SK-N-SH (cell line): ENCODE measurements around the gene SRRT. TPM values are rescaled to one million over a fixed set of nuclear protein-coding genes. Genes with fewer than 3 reads are reported as not detected.

ENCODE experiments used
- CTCF ChIA-PET: fragments of 300-600, 350-600 bp; formaldehyde crosslinking; extraction: SDS; loops from one replicate; lab custom pipeline; 2021; lab: Yijun Ruan, JAX
- POLR2A ChIA-PET: fragments of 350-600 bp; sonication (Branson Sonifier 250); formaldehyde crosslinking; extraction: SDS; loops from one replicate; lab custom pipeline; 2020; ENCODE audit warnings: antibody characterized with exemption, inconsistent platforms; lab: Yijun Ruan, JAX
- DNase-seq: peaks from one replicate; pipeline ENCODE4 v3.0.0; 2012
- H2AFZ ChIP-seq: fragments of 200-600 bp; sonication (generic); 2 replicates; pipeline ENCODE4 v1.8.1; 2016; ENCODE audit warnings: antibody characterized with exemption, mild to moderate bottlenecking, low read depth
- H3F3A ChIP-seq: fragments of 200-600 bp; sonication (generic); replicated peaks from 2 replicates; pipeline ENCODE3; 2016; ENCODE audit warnings: antibody characterized with exemption, mild to moderate bottlenecking; ENCODE audit not compliant: insufficient read depth
- H3K27ac ChIP-seq, 2 experiments: fragments of 200-500 bp in 1 of 2; fragments of 200-600 bp in 1 of 2; sonication (Bioruptor generic) in 1 of 2; sonication (generic), shearing (Covaris generic) in 1 of 2; 2 replicates each; pipeline versions ENCODE4 v1.5.1 to v1.6.1; 2014 to 2016; ENCODE audit warnings: low read depth in 2 of 2, inconsistent platforms in 1 of 2, low read length in 1 of 2, mild to moderate bottlenecking in 1 of 2, mixed read lengths in 1 of 2
- H3K27me3 ChIP-seq: fragments of 200-600 bp; sonication (generic), shearing (Covaris generic); 2 replicates; pipeline ENCODE4 v1.6.1; 2016; ENCODE audit warnings: mixed run types; ENCODE audit not compliant: insufficient read depth
- H3K36me3 ChIP-seq, 2 experiments: fragments of 200-500 bp in 1 of 2; fragments of 200-600 bp in 1 of 2; sonication (Bioruptor generic) in 1 of 2; sonication (generic) in 1 of 2; replicated peaks in 1 of 2; 2 replicates each; pipeline versions ENCODE3 to v1.5.1; 2014 to 2016; ENCODE audit warnings: low read length in 1 of 2, mild to moderate bottlenecking in 1 of 2; ENCODE audit not compliant: insufficient read depth in 2 of 2, control insufficient read depth in 1 of 2
- H3K4me1 ChIP-seq, 2 experiments: fragments of 200-500 bp in 1 of 2; fragments of 200-600 bp in 1 of 2; sonication (Bioruptor generic) in 1 of 2; sonication (generic), shearing (Covaris generic) in 1 of 2; 2 replicates each; pipeline versions ENCODE4 v1.5.1 to v1.6.1; 2014 to 2016; ENCODE audit warnings: low read depth in 1 of 2, low read length in 1 of 2, mixed run types in 1 of 2; ENCODE audit not compliant: insufficient read depth in 2 of 2, control insufficient read depth in 1 of 2
- H3K4me2 ChIP-seq: fragments of 200-600 bp; sonication (generic), shearing (Covaris generic); 2 replicates; pipeline ENCODE4 v1.6.1; 2017; ENCODE audit warnings: mixed run types
- H3K4me3 ChIP-seq, 2 experiments: fragments of 200-500 bp in 1 of 2; fragments of 200-600 bp in 1 of 2; sonication (Bioruptor generic) in 1 of 2; sonication (generic), shearing (Covaris generic) in 1 of 2; 2 replicates each; pipeline versions ENCODE4 v1.5.1 to v1.8.1; 2014 to 2016; ENCODE audit warnings: low read depth in 2 of 2, inconsistent platforms in 1 of 2, low read length in 1 of 2, mild to moderate bottlenecking in 1 of 2, mixed read lengths in 1 of 2, moderate library complexity in 1 of 2
- H3K79me2 ChIP-seq: fragments of 200-600 bp; sonication (generic); 2 replicates; pipeline ENCODE4 v1.8.1; 2017; ENCODE audit warnings: mild to moderate bottlenecking; ENCODE audit not compliant: insufficient read depth
- H3K9ac ChIP-seq: fragments of 200-600 bp; sonication (generic); 2 replicates; pipeline ENCODE4 v1.6.1; 2017; ENCODE audit warnings: mixed run types
- H3K9me2 ChIP-seq: fragments of 200-600 bp; sonication (generic); 2 replicates; pipeline ENCODE4 v1.6.1; 2017; ENCODE audit warnings: mixed run types
- H3K9me3 ChIP-seq: fragments of 200-600 bp; sonication (generic); 2 replicates; pipeline ENCODE4 v1.6.1; 2017; ENCODE audit warnings: mixed run types, mild to moderate bottlenecking, moderate library complexity
- H4K20me1 ChIP-seq: fragments of 200-600 bp; sonication (generic); 2 replicates; pipeline ENCODE4 v1.6.1; 2017; ENCODE audit warnings: mild to moderate bottlenecking, mixed run types; ENCODE audit not compliant: insufficient read depth
- EP300 ChIP-seq, 2 experiments: IDR thresholded peaks; 2 replicates each; pipeline versions ENCODE4 v1.4.0 to v1.6.1; 2012; ENCODE audit warnings: borderline replicate concordance in 1 of 2, low read depth in 1 of 2, low read length in 1 of 2
- EZH2phosphoT487 ChIP-seq: fragments of 200-600 bp; sonication (generic); IDR thresholded peaks from 2 replicates; pipeline ENCODE4 v1.6.1; 2017; ENCODE audit warnings: low read depth, mixed run types, mild to moderate bottlenecking, antibody characterized with exemption, moderate library complexity, borderline replicate concordance
- FOXM1 ChIP-seq: IDR thresholded peaks from 2 replicates; pipeline ENCODE4 v1.4.0; 2012; ENCODE audit warnings: low read depth, mild to moderate bottlenecking
- MXI1 ChIP-seq: IDR thresholded peaks from 2 replicates; pipeline ENCODE4 v1.6.1; 2012; ENCODE audit warnings: mild to moderate bottlenecking, low read depth, low read length, improper control_type of control experiment
- NFIC ChIP-seq: IDR thresholded peaks from 2 replicates; pipeline ENCODE4 v1.4.0; 2012; ENCODE audit warnings: borderline replicate concordance
- POLR2AphosphoS5 ChIP-seq: IDR thresholded peaks from 2 replicates; pipeline ENCODE4 v1.6.1; 2012; ENCODE audit warnings: low read depth, low read length
- RAD21 ChIP-seq: IDR thresholded peaks from 2 replicates; pipeline ENCODE4 v1.6.1; 2012; ENCODE audit warnings: mild to moderate bottlenecking, low read length
- RXRA ChIP-seq: IDR thresholded peaks from 2 replicates; pipeline ENCODE4 v1.4.0; 2012; ENCODE audit warnings: low read depth, mild to moderate bottlenecking, borderline replicate concordance
- SIN3A ChIP-seq: IDR thresholded peaks from 2 replicates; pipeline ENCODE4 v1.6.1; 2012; ENCODE audit warnings: low read depth, mild to moderate bottlenecking, low read length, moderate library complexity, borderline replicate concordance
- SMC3 ChIP-seq: IDR thresholded peaks from 2 replicates; pipeline ENCODE4 v1.6.1; 2012; ENCODE audit warnings: low read depth, low read length, improper control_type of control experiment
- TEAD4 ChIP-seq: IDR thresholded peaks from 2 replicates; pipeline ENCODE4 v1.4.0; 2012; ENCODE audit warnings: mild to moderate bottlenecking, borderline replicate concordance; ENCODE audit not compliant: insufficient read depth
- WGBS: methylation state at CpG from one replicate; pipeline ENCODE4 v1.1.6; 2017; ENCODE audit warnings: low lambda C conversion rate; 5-methylcytosine and 5-hydroxymethylcytosine counted together
- polyA plus RNA-seq, 3 experiments: library from polyadenylated mRNA; depleted of rRNA; stranded (reverse); fragments of >200 nt; gene quantifications; 2 replicates each; pipeline ENCODE4 v1.2.3, GENCODE V29; 2012
- TF ChIP-seq, protein P1 (sequence below): IDR thresholded peaks from 2 replicates; pipeline ENCODE4 v1.4.0; 2012; ENCODE audit warnings: low read depth, borderline replicate concordance
- TF ChIP-seq, protein P2 (sequence below): fragments of 150-350 bp; IDR thresholded peaks from 2 replicates; pipeline ENCODE4 v1.6.1; 2016; ENCODE audit warnings: mild to moderate bottlenecking, low read depth, low read length
- TF ChIP-seq, protein P3 (sequence below): fragments of 150-350 bp; IDR thresholded peaks from 2 replicates; pipeline ENCODE4 v1.6.1; 2017; ENCODE audit warnings: antibody characterized with exemption, low read length, low read depth, borderline replicate concordance
- TF ChIP-seq, protein P4 (sequence below): IDR thresholded peaks from 2 replicates; pipeline ENCODE4 v1.6.1; 2012; ENCODE audit warnings: mild to moderate bottlenecking, low read depth, low read length, moderate library complexity

Gene SRRT
- polyA plus RNA-seq, 1 of the 3 experiments (the other 2 are of a cell fraction) = 92.7 TPM

DNA sequence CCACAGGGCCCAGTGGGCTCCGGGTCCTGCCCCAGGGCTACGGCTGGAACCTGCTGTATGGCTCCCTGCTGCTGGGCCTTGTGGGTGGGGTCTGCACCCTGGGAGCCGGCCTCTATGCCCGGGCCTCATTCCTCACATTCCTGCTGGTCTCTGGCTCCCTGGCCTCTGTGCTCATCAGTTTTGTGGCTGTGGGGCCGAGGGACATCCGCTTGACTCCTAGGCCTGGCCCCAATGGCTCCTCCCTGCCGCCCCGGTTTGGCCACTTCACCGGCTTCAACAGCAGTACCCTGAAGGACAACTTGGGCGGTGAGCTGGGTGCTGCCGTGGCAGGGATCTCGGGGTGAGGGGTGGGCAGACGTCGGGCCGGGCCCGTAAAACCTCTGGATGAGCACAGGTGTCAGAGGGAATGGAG, 18.0 kb upstream of the SRRT start:
- H3K9ac ChIP-seq = no peak overlapping the region
- ChIA-PET POLR2A (no interaction called here), CTCF (interaction anchor here (1.1 to 19.3 kb wide), 7 partner anchors 26 to 374 kb away, joined by 3 to 398 read pairs (median 5); partner anchors contain the start of genes EPO and POP7)
- DNase-seq = no peak
- no peaks in the 10 kb centered on the region for H4K20me1 ChIP-seq
- peaks cover 7% of the 10 kb centered on the region in 2 experiments; a peak in 2 of 4 replicates for H3K4me1 ChIP-seq
- no peak for TF ChIP-seq NFIC
- TF ChIP-seq, protein P1, sequence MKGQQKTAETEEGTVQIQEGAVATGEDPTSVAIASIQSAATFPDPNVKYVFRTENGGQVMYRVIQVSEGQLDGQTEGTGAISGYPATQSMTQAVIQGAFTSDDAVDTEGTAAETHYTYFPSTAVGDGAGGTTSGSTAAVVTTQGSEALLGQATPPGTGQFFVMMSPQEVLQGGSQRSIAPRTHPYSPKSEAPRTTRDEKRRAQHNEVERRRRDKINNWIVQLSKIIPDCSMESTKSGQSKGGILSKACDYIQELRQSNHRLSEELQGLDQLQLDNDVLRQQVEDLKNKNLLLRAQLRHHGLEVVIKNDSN = no peak
- TF ChIP-seq EZH2phosphoT487 = no peak
- no peak for TF ChIP-seq RXRA
- TF ChIP-seq, protein P2, sequence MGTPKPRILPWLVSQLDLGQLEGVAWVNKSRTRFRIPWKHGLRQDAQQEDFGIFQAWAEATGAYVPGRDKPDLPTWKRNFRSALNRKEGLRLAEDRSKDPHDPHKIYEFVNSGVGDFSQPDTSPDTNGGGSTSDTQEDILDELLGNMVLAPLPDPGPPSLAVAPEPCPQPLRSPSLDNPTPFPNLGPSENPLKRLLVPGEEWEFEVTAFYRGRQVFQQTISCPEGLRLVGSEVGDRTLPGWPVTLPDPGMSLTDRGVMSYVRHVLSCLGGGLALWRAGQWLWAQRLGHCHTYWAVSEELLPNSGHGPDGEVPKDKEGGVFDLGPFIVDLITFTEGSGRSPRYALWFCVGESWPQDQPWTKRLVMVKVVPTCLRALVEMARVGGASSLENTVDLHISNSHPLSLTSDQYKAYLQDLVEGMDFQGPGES = no peak
- no peak for TF ChIP-seq TEAD4
- TF ChIP-seq, protein P3, sequence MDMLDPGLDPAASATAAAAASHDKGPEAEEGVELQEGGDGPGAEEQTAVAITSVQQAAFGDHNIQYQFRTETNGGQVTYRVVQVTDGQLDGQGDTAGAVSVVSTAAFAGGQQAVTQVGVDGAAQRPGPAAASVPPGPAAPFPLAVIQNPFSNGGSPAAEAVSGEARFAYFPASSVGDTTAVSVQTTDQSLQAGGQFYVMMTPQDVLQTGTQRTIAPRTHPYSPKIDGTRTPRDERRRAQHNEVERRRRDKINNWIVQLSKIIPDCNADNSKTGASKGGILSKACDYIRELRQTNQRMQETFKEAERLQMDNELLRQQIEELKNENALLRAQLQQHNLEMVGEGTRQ = no peak
- no peak for TF ChIP-seq SIN3A
- TF ChIP-seq RAD21 = no peak
- TF ChIP-seq EP300 (IDR thresholded peaks at IDR 0.05; ENCODE audit: borderline replicate concordance in 1 of 2, low read depth in 1 of 2, low read length in 1 of 2) = no peak
- no peak for TF ChIP-seq MXI1
- no peak for TF ChIP-seq FOXM1
- TF ChIP-seq SMC3 = no peak
- TF ChIP-seq, protein P4, sequence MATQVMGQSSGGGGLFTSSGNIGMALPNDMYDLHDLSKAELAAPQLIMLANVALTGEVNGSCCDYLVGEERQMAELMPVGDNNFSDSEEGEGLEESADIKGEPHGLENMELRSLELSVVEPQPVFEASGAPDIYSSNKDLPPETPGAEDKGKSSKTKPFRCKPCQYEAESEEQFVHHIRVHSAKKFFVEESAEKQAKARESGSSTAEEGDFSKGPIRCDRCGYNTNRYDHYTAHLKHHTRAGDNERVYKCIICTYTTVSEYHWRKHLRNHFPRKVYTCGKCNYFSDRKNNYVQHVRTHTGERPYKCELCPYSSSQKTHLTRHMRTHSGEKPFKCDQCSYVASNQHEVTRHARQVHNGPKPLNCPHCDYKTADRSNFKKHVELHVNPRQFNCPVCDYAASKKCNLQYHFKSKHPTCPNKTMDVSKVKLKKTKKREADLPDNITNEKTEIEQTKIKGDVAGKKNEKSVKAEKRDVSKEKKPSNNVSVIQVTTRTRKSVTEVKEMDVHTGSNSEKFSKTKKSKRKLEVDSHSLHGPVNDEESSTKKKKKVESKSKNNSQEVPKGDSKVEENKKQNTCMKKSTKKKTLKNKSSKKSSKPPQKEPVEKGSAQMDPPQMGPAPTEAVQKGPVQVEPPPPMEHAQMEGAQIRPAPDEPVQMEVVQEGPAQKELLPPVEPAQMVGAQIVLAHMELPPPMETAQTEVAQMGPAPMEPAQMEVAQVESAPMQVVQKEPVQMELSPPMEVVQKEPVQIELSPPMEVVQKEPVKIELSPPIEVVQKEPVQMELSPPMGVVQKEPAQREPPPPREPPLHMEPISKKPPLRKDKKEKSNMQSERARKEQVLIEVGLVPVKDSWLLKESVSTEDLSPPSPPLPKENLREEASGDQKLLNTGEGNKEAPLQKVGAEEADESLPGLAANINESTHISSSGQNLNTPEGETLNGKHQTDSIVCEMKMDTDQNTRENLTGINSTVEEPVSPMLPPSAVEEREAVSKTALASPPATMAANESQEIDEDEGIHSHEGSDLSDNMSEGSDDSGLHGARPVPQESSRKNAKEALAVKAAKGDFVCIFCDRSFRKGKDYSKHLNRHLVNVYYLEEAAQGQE = no peak
- TF ChIP-seq POLR2AphosphoS5 = no peak
- peaks cover 13 to 16% of the 10 kb centered on the region in 2 experiments for H3K36me3 ChIP-seq
- no peak overlapping the region for H3K27ac ChIP-seq
- H3K9me3 ChIP-seq = no peaks in the 10 kb centered on the region
- H3K79me2 ChIP-seq = peaks cover 28% of the 10 kb centered on the region; the same call in 1 of the 2 replicates
- WGBS = 92% methylated on average over 14 of the region's 16 CpGs
- no peaks in the 10 kb centered on the region for H3K27me3 ChIP-seq
- H3F3A ChIP-seq = peaks cover 4% of the 10 kb centered on the region
- H3K4me2 ChIP-seq = no peak overlapping the region
- H2AFZ ChIP-seq = no peak overlapping the region
- H3K4me3 ChIP-seq = no peak overlapping the region
- H3K9me2 ChIP-seq = no peaks in the 10 kb centered on the region
